BLaER1 (cell line): ENCODE results near the gene CEP131.

Experiments used
- H3K27ac ChIP-seq: shearing (Covaris generic); formaldehyde crosslinking; 2 replicates; pipeline ENCODE4 v1.8.1; 2022
- H3K27me3 ChIP-seq: shearing (Covaris generic); formaldehyde crosslinking; 2 replicates; pipeline ENCODE4 v1.8.1; 2022
- H3K36me3 ChIP-seq: shearing (Covaris generic); formaldehyde crosslinking; 2 replicates; pipeline ENCODE4 v1.8.1; 2022
- H3K4me1 ChIP-seq: shearing (Covaris generic); formaldehyde crosslinking; 2 replicates; pipeline ENCODE4 v1.8.1; 2022
- H3K4me2 ChIP-seq: shearing (Covaris generic); formaldehyde crosslinking; 2 replicates; pipeline ENCODE4 v1.8.1; 2022
- H3K4me3 ChIP-seq: shearing (Covaris generic); formaldehyde crosslinking; 2 replicates; pipeline ENCODE4 v1.8.1; 2022
- H3K9ac ChIP-seq: shearing (Covaris generic); formaldehyde crosslinking; 2 replicates; pipeline ENCODE4 v1.8.1; 2022
- H3K9me3 ChIP-seq: shearing (Covaris generic); formaldehyde crosslinking; 2 replicates; pipeline ENCODE4 v1.8.1; 2022
- H4K20me1 ChIP-seq: shearing (Covaris generic); formaldehyde crosslinking; 2 replicates; pipeline ENCODE4 v1.8.1; 2022
- Cebpa-rat ChIP-seq: shearing (Covaris generic); IDR thresholded peaks from 2 replicates; pipeline ENCODE4 v1.8.1; 2022

The CEP131 gene

GRCh38 chr17:81213978-81214377 is 8.8 kb downstream of the CEP131 start:
- TF ChIP-seq Cebpa-rat = no peak
- Histone ChIP-seq H3K27me3 (no peaks in the 10 kb centered on the region), H3K4me1 (peaks cover 31% of the 10 kb centered on the region), H3K9ac (no peak overlapping the region), H3K9me3 (no peaks in the 10 kb centered on the region), H4K20me1 (peaks cover 35% of the 10 kb centered on the region), H3K4me3 (no peak overlapping the region), H3K27ac (no peak overlapping the region), H3K36me3 (peaks cover 43% of the 10 kb centered on the region), H3K4me2 (no peak overlapping the region)

- Histone ChIP-seq H3K27ac (no peak overlapping the region), H3K4me3 (no peak overlapping the region), H3K27me3 (no peaks in the 10 kb centered on the region), H3K36me3 (peaks cover 39% of the 10 kb centered on the region), H3K4me2 (no peak overlapping the region), H4K20me1 (peaks cover 48% of the 10 kb centered on the region), H3K4me1 (peaks cover 45% of the 10 kb centered on the region), H3K9ac (no peak overlapping the region), H3K9me3 (no peaks in the 10 kb centered on the region)
- TF ChIP-seq Cebpa-rat = no peak
Observed at GRCh38 chr17:81212365-81212764, 10.4 kb downstream of the CEP131 start.

- peak overlapping the region; percentile 39 for H3K9ac ChIP-seq
- no peaks in the 10 kb centered on the region for H3K27me3 ChIP-seq
- peak overlapping the region; percentile 79 for H3K4me2 ChIP-seq
- no peak for TF ChIP-seq Cebpa-rat
- no peaks in the 10 kb centered on the region for H3K9me3 ChIP-seq
- peaks cover 60% of the 10 kb centered on the region for H3K4me1 ChIP-seq
- H3K4me3 ChIP-seq = no peak overlapping the region
- peak overlapping the region; percentile 39; the same call in 1 of the 2 replicates for H3K27ac ChIP-seq
- H3K36me3 ChIP-seq = peaks cover 25% of the 10 kb centered on the region
- H4K20me1 ChIP-seq = peaks cover 63% of the 10 kb centered on the region
Observed at GRCh38 chr17:81210868-81211267, 11.9 kb downstream of the CEP131 start.

DNA sequence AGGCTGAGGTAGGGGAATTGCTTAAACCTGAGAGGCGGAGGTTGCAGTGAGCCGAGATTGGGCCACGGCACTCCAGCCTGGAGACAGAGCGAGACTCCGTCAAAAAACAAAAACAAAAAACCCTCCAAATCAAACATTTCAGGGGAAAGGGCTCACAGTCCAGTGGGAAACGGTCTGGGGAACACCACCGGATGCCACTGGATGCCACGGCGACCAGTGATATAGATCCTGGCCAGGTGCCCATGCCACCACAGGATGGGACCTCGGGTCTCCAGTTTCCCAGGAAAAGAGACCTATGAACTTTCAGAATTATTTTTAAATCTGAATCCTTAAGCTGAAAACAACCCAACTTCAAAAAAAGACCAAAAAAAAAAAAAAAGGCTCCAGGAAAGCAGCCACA is 12.3 kb downstream of the CEP131 start:
- H3K9me3 ChIP-seq = no peaks in the 10 kb centered on the region
- H3K4me2 ChIP-seq = peak overlapping the region; percentile 79
- H4K20me1 ChIP-seq = peaks cover 67% of the 10 kb centered on the region
- TF ChIP-seq Cebpa-rat = no peak
- no peaks in the 10 kb centered on the region for H3K27me3 ChIP-seq
- H3K27ac ChIP-seq = peak overlapping the region; percentile 39; the same call in 1 of the 2 replicates
- H3K4me1 ChIP-seq = peaks cover 64% of the 10 kb centered on the region
- H3K9ac ChIP-seq = peak overlapping the region; percentile 39
- no peak overlapping the region for H3K4me3 ChIP-seq
- H3K36me3 ChIP-seq = peaks cover 20% of the 10 kb centered on the region

- Histone ChIP-seq H3K27ac (0 out of 2 replicates have a peak overlapping the region, but pooled peaks have one; percentile 4), H3K4me2 (no peak overlapping the region), H3K9me3 (no peaks in the 10 kb centered on the region), H3K9ac (no peak overlapping the region), H4K20me1 (peaks cover 74% of the 10 kb centered on the region), H3K36me3 (peaks cover 18% of the 10 kb centered on the region), H3K4me1 (peaks cover 74% of the 10 kb centered on the region), H3K4me3 (no peak overlapping the region), H3K27me3 (no peaks in the 10 kb centered on the region)
- TF ChIP-seq Cebpa-rat = no peak
Observed at GRCh38 chr17:81209141-81209540, 13.6 kb downstream of the CEP131 start.

GRCh38 chr17:81208651-81209050 is 14.1 kb downstream of the CEP131 start:
- no peaks in the 10 kb centered on the region for H3K9me3 ChIP-seq
- H3K27me3 ChIP-seq = no peaks in the 10 kb centered on the region
- H4K20me1 ChIP-seq = peaks cover 78% of the 10 kb centered on the region
- no peak overlapping the region for H3K4me3 ChIP-seq
- peaks cover 77% of the 10 kb centered on the region for H3K4me1 ChIP-seq
- no peak overlapping the region for H3K9ac ChIP-seq
- 0 out of 2 replicates have a peak overlapping the region, but pooled peaks have one; percentile 4 for H3K27ac ChIP-seq
- no peak for TF ChIP-seq Cebpa-rat
- H3K36me3 ChIP-seq = peaks cover 22% of the 10 kb centered on the region
- H3K4me2 ChIP-seq = no peak overlapping the region

- Histone ChIP-seq H3K9ac (no peak overlapping the region), H3K4me3 (no peak overlapping the region), H3K9me3 (no peaks in the 10 kb centered on the region), H3K27me3 (no peaks in the 10 kb centered on the region), H3K4me2 (peak overlapping the region; percentile 66), H4K20me1 (peaks cover 75% of the 10 kb centered on the region), H3K27ac (peak overlapping the region; percentile 72), H3K36me3 (peaks cover 26% of the 10 kb centered on the region), H3K4me1 (peaks cover 81% of the 10 kb centered on the region)
- no peak for TF ChIP-seq Cebpa-rat
Observed at GRCh38 chr17:81207610-81208581, 14.9 kb downstream of the CEP131 start.

DNA sequence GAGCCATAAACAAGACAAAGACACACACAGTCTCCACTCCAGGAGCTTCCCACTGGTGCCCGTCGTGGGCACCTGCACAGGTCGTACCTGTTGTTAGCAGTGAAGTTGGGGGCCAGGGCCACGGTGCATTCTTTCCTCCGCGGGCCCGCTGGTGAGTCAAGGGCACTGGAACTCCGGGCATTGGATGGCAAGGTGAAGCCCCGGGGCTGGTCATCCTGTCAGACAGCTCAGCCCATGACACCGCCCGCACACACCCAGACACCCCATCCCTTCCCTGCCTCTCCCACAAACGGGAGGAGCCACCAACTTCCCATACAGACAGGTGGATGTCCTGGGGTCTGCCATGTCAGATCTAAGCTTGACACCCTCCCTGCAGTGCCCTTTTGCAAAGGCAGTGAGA is 16.1 kb downstream of the CEP131 start:
- no peaks in the 10 kb centered on the region for H3K9me3 ChIP-seq
- H3K4me1 ChIP-seq = peaks cover 83% of the 10 kb centered on the region
- H4K20me1 ChIP-seq = peaks cover 66% of the 10 kb centered on the region
- H3K27me3 ChIP-seq = no peaks in the 10 kb centered on the region
- TF ChIP-seq Cebpa-rat = no peak
- H3K4me2 ChIP-seq = peak overlapping the region; percentile 66
- peaks cover 27% of the 10 kb centered on the region for H3K36me3 ChIP-seq
- peak overlapping the region; percentile 72; the same call in 1 of the 2 replicates for H3K27ac ChIP-seq
- H3K4me3 ChIP-seq = no peak overlapping the region
- no peak overlapping the region for H3K9ac ChIP-seq

GRCh38 chr17:81206166-81206565 is 16.6 kb downstream of the CEP131 start:
- Histone ChIP-seq H4K20me1 (peaks cover 61% of the 10 kb centered on the region), H3K27me3 (no peaks in the 10 kb centered on the region), H3K4me1 (peaks cover 83% of the 10 kb centered on the region), H3K9me3 (no peaks in the 10 kb centered on the region), H3K4me3 (no peak overlapping the region), H3K27ac (0 out of 2 replicates have a peak overlapping the region, but pooled peaks have one; percentile 72), H3K4me2 (peak overlapping the region; percentile 66), H3K36me3 (peaks cover 27% of the 10 kb centered on the region), H3K9ac (no peak overlapping the region)
- TF ChIP-seq Cebpa-rat = no peak

DNA sequence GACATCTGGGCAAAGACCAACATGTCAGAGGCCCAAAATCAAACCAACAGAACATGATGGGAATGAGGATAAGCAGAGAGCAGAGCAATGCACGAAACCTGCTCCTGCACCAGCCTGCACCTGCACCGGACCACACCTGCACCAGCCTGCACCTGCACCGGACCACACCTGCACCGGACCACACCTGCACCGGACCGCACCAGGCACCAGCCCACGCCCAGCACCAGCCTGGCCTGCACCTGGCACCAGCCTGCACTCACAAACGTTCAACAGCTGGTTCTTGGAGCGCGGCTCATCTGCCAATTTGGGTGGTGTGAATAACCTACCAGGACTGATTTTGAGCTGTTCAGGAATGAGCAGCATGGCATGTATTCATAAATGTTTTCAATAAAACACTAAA is 18.2 kb downstream of the CEP131 start:
- Histone ChIP-seq H3K27ac (no peak overlapping the region), H3K4me3 (no peak overlapping the region), H3K9ac (no peak overlapping the region), H3K9me3 (no peaks in the 10 kb centered on the region), H3K4me2 (peak overlapping the region; percentile 34; the same call in 1 of the 2 replicates), H3K4me1 (peaks cover 85% of the 10 kb centered on the region), H4K20me1 (peaks cover 50% of the 10 kb centered on the region), H3K36me3 (peaks cover 36% of the 10 kb centered on the region), H3K27me3 (no peaks in the 10 kb centered on the region)
- TF ChIP-seq Cebpa-rat = no peak
